ENCODE results near the gene SF3A1. TPM values are rescaled to one million over a fixed set of nuclear protein-coding genes. Genes with fewer than 3 reads are reported as not detected.

Gene SF3A1
- total RNA-seq, 2 donors from 2014 or later = 229 to 281 TPM

DNA sequence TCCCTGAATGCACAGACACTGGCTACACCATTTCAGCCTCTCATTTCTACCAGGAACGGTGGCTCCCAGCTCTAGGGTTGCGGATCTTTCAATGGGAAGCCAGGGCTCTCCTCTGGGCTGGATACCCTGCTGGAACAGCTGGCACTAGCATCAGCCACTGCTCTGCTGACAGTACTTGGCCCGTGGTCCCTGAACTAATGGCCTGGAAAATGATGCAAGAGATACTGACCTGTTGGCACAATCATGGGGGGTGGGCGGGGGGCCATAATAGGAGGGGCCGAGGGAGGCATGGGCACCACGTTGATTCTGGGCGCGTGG lies 19.3 kb downstream of the SF3A1 start:
- no peak for ATAC-seq
- Mint-ChIP-seq H3K9me3 (no peaks in the 10 kb centered on the region), H3K36me3 (peaks cover 34 to 72% of the 10 kb centered on the region in 2 donors), H3K27ac (peak overlapping the region in 1 of 2 donors; percentile 46)
- no peak for DNase-seq (ENCODE audit: low spot score in 2 of 2)

DNA sequence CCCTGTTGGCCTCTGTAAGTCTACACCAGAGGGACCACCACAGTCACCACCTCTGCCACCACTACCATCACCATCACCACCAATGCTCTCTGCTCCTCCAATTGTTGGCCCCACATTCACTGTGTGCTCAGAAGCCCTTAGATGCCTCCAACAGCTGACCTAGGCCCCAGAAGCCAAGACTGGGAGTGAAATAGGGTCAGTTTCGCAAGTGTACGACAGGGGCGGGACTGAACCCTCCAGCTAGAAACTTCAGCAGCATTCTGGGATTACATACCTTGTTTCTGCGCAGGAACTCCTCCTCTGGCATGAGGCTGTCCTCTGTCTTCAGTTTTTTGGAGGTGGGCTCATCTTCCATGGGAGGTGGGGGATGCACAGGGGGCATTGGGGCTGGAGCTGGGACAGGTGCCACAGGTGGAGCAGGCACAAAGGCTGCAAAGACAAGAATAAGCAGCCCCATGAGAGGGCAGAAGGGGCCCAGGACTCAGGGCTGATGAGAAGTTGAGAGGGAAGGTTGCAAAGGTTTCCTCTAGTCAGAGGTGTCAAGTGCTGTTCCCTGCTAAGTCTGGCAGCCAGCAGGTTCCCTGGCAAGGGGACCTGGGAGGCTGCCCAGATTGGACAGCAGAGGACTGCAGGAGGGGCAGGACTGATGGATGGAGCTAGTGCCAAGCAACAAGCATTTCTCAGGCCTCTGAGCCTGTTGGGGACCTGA lies 19.8 kb downstream of the SF3A1 start:
- Mint-ChIP-seq H3K27ac (peak overlapping the region in 1 of 2 donors; percentile 31), H3K36me3 (peaks cover 30 to 67% of the 10 kb centered on the region in 2 donors), H3K9me3 (no peaks in the 10 kb centered on the region)
- no peak for ATAC-seq
- DNase-seq (ENCODE audit: low spot score in 2 of 2) = no peak

DNA sequence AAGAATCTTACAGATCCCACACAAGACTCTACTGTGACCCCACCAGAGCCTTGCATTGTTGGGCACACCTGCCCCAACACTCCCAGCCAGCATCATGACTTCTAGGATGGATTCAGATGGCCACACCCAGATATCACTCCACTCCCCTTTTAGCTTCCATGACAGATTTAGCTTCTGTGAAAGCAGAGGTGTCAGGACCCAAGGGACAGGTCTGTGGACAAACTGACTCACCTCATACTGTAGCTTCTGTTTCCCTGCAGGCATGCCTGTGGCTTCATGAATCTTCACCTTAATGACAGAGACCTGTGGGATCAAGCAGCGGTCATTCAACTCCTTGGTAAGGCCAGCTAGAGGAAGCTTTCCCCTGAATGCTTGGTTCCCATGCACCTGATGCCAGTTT lies 21.5 kb downstream of the SF3A1 start:
- Mint-ChIP-seq H3K36me3 (peaks cover 31 to 61% of the 10 kb centered on the region in 2 donors), H3K27ac (peak overlapping the region; percentile 73 to 77), H3K9me3 (no peaks in the 10 kb centered on the region)
- ATAC-seq (peak; percentile 39 to 59), DNase-seq (ENCODE audit: low spot score in 2 of 2) (no peak)

DNA sequence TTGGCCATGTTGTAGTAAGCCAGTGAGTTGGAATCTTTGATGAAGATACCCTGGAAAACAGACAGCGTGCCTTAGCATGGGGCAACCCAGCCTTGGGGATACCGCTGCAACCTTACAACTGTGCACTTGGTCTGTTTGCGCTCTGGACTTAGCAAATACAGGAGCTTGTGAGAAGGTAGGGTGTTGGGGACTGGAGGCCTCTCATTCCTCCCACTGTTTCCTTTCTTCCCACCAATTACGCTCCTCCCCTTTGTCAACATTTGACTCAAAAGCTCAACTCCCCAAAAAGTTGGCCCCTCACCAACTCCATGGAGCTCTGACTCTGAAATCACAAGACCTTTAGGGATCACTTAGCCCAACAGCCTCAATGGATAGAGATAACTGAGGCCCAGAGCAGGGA lies 22.0 kb downstream of the SF3A1 start:
- ATAC-seq = peak in 1 of 2 donors; percentile 51
- Mint-ChIP-seq H3K9me3 (no peaks in the 10 kb centered on the region), H3K36me3 (peaks cover 31 to 56% of the 10 kb centered on the region in 2 donors), H3K27ac (peak overlapping the region; percentile 73 to 77)
- DNase-seq (ENCODE audit: low spot score in 2 of 2) = no peak

DNA sequence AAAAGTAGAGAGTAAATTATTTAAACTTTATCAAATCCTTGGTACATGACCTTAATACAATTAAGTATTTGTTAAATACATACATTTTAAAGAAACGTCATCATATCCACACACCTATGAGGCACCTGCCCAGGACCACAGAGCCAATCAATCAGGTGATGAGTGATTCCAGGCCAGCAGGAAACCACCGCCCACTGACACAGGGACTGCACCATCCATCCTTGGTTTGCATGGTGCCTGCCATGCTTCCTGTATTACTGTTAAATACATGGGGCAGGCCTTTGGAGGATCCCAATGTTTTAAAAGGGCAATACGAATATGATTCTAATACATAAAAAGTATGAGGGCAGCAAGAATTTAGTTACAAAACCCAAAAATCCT lies 23.0 kb downstream of the SF3A1 start:
- peaks cover 25 to 48% of the 10 kb centered on the region in 2 donors for H3K36me3 Mint-ChIP-seq
- DNase-seq (ENCODE audit: low spot score in 2 of 2) (peak in 1 of 2 donors; percentile 64), ATAC-seq (peak in 1 of 2 donors; percentile 81)
- peak overlapping the region; percentile 22 to 70 for H3K27ac Mint-ChIP-seq
- no peaks in the 10 kb centered on the region for H3K9me3 Mint-ChIP-seq

DNA sequence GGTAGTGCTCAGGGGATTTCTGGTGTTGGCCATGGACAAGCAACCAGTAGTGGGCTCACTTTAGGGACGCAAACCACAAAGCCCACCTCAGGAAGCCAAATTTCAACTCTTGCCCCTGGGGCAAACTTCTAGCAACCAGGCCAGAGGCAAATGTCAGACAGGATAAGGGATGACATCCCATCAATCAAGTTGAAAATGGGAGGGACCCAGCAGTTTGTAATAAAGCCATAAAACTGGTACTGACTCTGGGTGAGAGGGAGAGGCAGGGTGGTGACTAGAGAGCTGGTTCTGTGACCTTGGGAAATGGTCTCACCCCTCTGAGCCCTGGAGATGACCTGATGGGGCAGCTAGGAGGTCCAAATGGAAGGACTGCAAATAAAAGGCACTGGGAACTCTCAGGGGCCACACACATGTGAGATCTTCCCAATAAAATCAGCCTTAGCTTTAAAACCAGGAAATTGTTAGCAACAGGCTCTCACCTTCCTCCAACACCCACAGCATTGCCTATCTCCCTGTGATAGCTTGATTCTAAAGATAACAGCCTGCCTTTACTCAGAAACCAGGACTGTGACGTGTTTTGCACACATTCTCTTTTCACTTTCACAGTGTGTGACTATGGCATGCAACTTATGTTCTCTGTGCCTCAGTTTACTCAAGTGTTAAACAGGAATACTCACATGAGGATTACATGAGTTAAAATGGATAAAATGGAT lies 23.5 kb downstream of the SF3A1 start:
- H3K36me3 Mint-ChIP-seq = peaks cover 24 to 43% of the 10 kb centered on the region in 2 donors
- H3K9me3 Mint-ChIP-seq = no peaks in the 10 kb centered on the region
- H3K27ac Mint-ChIP-seq = peak overlapping the region; percentile 22 to 70
- DNase-seq (ENCODE audit: low spot score in 2 of 2) (no peak), ATAC-seq (peak in 1 of 2 donors; percentile 75)

DNA sequence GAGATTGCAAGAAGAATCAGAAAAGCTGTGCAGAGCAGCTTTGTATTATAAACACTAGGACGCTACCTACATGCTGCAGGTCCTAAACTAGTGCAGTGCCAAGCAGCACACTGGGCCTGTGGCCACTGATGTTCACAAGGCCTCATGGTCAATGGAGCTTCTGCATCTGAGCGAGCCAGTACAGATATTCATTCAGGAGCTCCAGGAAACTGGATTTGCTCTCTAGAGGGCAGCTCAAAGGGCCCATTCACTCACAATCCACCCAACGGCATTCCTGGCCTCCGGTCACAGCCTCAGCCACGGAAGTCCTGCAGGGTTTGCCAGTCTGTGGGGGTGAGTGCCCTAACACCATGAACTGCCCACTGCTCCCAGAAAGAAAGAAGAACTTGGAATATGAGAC lies 24.1 kb downstream of the SF3A1 start:
- Mint-ChIP-seq H3K27ac (peak overlapping the region; percentile 65 to 70), H3K9me3 (no peaks in the 10 kb centered on the region), H3K36me3 (peaks cover 20 to 37% of the 10 kb centered on the region in 2 donors)
- no peak for DNase-seq (ENCODE audit: low spot score in 2 of 2)
- no peak for ATAC-seq

DNA sequence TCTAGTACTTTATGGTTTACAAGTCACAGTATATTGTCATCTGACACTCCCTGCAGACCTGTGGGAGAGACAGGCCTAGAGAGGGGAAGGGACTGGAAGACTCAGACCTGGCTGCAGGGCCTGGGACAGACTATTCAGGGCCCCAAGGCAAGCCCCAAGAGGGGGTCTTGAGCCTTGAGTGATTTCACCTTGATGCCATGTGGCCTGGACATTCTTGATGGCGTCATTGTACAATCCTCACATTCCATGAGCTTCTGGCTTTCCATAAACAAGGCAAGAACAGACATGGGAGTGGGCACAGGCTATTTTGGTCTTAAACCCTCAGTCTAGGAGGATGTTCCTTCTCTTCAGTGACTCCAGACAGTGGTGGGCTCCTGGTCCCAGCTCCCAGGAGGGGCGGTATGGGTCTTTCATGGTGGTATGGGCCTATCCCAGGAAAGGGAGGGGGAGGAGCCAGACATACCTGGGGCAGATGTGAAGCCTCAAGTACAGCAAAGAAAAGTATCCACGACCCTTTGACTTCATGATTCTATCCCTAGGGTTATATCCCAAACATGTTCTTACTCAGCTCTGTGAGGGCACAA lies 28.1 kb downstream of the SF3A1 start:
- ATAC-seq (no peak), DNase-seq (ENCODE audit: low spot score in 2 of 2) (no peak)
- H3K9me3 Mint-ChIP-seq = no peaks in the 10 kb centered on the region
- peak overlapping the region in 1 of 2 donors; percentile 52 for H3K27ac Mint-ChIP-seq
- H3K36me3 Mint-ChIP-seq = peaks cover 12 to 16% of the 10 kb centered on the region in 2 donors

DNA sequence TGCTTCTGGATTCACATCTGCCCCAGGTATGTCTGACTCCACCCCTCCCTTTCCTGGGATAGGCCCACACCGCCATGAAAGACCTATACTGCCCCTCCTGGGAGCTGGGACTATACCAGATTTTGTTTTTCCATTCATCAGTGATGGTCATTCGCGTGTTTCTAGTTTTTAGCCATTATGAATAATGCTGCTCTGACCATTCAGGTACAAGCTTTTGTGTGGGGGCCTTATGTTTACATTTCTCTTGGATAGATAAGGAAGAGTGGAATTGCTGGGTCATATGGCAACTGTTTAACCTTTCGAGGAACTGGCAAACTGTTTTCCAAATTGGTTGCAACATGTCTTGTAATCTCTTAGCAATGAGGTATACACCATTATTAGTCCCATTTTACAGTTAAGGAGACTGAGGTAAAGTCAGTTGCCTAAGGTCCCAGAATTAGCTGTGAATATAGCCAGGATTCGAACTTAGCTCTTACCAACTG lies 28.8 kb downstream of the SF3A1 start:
- Mint-ChIP-seq H3K27ac (peak overlapping the region; percentile 75 to 89), H3K36me3 (peaks cover 12 to 20% of the 10 kb centered on the region in 2 donors), H3K9me3 (no peaks in the 10 kb centered on the region)
- no peak for ATAC-seq
- DNase-seq (ENCODE audit: low spot score in 2 of 2) = no peak

DNA sequence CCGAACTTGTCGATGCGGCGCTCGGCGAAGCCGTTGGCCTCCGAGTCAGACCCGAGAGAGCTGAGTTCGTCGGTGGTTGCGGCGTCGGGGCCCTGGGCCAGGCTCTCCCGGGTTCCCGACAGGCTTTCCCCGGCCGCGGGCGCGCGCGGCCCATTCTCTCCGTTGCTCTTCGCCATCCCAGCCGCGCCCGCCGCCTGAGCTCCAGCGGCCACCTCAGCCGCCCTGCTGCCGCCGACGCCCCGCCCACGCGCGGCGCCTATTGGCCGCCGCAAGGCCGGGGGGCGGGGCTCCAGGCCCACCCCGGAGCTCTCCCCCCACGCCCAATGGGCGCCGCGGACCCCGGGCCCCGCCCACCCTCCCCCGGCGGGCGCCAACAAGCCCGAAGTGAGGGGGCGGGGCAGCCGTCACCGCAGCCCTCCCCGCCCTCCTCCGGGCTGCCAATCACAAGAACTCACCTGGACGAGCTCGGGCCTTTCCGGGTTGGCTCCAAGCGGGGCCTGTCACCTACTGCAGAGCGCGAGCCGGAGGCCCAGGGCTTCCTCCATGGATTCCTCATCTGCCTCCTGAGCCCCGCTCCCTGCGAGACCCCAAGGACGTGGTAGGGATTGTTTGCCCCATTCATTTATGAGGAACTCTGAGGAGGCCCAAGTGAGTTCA lies 29.9 kb downstream of the SF3A1 start, which contains the start of gene TBC1D10A:
TBC1D10A (minus strand) TSS at position 236 of the 657 bp plus-strand sequence; CDS start at position 176, 60 bp downstream.
- Mint-ChIP-seq H3K36me3 (peaks cover 12 to 20% of the 10 kb centered on the region in 2 donors), H3K9me3 (no peaks in the 10 kb centered on the region), H3K27ac (peak within 1 kb of the TSS; percentile 80 to 89)
- ATAC-seq (peak; percentile 88 to 93), DNase-seq (ENCODE audit: low spot score in 2 of 2) (peak; percentile 90 to 94)

DNA sequence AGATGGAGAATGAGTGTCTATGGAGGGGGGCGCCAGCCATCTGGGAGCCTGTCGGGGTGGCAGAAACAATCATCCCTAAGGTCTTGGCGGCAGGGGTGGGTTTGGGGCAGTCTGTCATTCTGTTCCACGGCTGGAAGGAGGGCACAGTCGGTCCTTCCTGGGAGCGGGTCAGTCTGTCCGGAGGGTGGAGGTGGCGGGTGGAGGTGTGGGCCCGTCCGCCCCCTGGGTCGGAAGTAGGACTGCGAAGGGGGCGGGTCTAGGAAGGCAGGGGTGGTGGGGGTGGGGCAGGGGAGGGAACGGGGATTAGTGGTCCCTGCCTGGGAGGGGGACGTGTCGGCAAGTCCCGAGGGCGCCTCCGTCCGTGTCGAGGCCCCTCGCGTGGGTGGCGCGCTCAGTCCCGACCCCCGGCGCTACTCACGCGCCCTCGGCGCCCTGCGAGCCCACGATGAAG lies 30.4 kb downstream of the SF3A1 start:
- DNase-seq (ENCODE audit: low spot score in 2 of 2) = peak in 1 of 2 donors; percentile 57
- ATAC-seq = peak; percentile 22 to 37
- H3K9me3 Mint-ChIP-seq = no peaks in the 10 kb centered on the region
- peak overlapping the region; percentile 31 to 80 for H3K27ac Mint-ChIP-seq
- H3K36me3 Mint-ChIP-seq = peaks cover 12 to 20% of the 10 kb centered on the region in 2 donors

DNA sequence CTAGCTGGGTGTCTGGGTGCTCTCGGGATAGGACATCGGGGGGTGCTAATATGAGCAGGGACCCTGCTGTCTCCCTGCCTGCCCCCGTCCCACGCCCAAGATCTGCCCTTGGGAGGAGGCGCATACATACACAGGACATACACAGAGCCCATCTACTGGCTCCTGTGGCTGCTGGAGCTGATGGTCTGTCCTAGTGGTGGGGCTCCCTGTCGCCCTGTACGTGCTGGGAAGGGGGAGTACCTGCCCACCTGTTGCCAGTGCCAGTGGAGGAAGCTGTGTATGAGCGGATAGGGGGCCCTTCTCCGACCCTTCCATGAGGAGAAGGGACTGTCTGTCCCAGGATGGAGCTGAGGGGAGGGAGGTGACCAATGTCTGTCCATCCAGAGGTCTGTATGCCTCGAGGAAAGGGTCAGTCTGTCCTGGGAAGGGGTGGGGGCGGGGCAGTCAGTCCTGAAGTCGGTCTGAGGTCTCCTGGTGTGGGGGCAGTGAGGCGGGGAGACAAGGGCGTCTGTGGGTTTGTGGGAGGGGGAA lies 30.9 kb downstream of the SF3A1 start:
- Mint-ChIP-seq H3K27ac (peak overlapping the region; percentile 31 to 80), H3K9me3 (no peaks in the 10 kb centered on the region), H3K36me3 (peaks cover 12 to 20% of the 10 kb centered on the region in 2 donors)
- DNase-seq (ENCODE audit: low spot score in 2 of 2) (no peak), ATAC-seq (no peak)

DNA sequence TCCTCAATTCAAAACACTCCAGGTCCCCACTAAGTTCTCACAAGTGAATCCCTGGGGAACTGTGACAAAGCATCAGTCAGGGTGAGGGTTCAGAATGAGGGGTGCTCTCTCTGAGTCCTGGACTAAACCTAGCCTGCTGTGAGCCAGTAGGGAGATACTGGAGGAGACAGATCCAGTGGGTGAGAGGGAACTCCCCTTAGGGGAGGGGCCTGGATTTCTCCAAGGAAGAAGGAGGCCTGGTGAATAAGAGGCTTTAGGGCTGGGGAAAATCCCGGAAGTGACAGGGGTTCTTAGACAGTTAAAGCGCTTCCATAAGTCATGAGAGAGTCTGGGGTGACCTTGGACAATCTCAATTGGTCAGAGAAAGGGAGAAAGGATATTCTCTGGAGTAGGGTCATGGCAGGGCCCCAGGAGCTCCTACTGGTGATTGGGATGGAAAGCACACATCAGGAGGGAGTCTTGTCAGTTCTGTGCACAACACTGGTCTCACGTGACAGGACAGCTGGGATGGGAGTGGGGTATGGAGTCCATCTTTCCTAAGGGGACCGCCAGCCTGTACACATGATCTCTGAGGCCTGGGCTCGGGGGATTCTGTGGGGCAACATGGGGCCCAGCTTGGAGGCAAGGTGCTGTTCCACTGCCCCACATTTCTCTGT lies 31.5 kb downstream of the SF3A1 start:
- ATAC-seq = peak in 1 of 2 donors; percentile 15
- DNase-seq (ENCODE audit: low spot score in 2 of 2) = no peak
- peaks cover 7 to 20% of the 10 kb centered on the region in 2 donors for H3K36me3 Mint-ChIP-seq
- no peaks in the 10 kb centered on the region for H3K9me3 Mint-ChIP-seq
- H3K27ac Mint-ChIP-seq = peak overlapping the region; percentile 31 to 80

DNA sequence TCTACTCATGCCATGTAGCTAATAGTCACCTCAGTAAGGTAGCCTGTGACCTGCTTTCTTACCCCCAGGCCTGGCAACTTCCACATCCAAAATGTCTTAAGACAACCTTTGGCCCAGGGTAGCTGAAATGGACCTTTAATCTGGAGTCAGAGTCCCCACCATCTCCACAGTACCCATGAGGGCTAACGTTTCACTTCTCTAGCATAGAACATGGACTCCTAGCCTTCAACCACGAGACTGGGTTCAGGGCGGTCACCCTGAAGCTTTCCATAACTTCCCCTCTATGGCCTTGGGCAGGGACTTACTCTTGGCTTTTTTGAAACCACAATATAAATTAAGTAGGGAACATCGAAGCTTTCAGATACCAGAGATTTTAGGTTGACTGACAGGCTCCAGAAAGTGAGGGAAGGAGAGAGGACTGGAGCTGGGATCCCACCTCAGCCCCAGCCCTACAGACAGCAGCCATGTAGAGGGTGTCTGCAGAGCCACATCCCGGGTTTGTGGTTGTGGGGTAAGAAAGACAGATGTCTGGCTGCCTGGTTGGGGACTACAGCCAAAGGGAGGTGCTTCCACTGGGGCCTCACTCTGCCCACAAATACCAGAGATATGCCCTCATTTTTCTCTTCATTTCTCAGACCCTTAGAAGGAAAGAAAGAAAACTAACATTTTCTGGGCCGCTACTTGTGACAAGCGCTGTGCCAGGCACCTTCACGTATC lies 32.5 kb downstream of the SF3A1 start:
- Mint-ChIP-seq H3K9me3 (no peaks in the 10 kb centered on the region), H3K36me3 (peaks cover 7 to 20% of the 10 kb centered on the region in 2 donors), H3K27ac (peak overlapping the region; percentile 80 to 83)
- DNase-seq (ENCODE audit: low spot score in 2 of 2) = no peak
- peak in 1 of 2 donors; percentile 40 for ATAC-seq

DNA sequence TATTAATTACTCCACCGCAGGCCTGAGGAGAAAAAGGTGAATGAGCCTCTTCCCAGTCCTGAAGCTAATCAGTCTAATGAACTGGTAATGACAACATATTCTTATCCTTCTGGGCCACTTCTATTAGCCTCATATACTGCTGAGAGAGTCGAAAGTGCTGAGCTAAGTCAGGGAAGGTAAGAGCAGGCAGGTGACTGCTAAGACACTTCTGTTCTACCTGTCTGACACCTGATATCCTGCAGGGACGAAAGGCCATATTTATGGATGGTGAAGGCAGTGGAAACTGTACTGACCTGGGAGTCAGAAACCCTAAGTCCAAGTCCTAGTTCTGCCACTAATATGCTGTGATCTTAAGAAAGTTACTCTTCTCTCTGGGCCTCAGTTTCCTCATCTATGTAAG lies 33.4 kb downstream of the SF3A1 start:
- H3K27ac Mint-ChIP-seq = peak overlapping the region in 1 of 2 donors; percentile 80
- ATAC-seq (no peak), DNase-seq (ENCODE audit: low spot score in 2 of 2) (no peak)
- H3K36me3 Mint-ChIP-seq = peaks cover 7 to 30% of the 10 kb centered on the region in 2 donors
- H3K9me3 Mint-ChIP-seq = no peaks in the 10 kb centered on the region
